Smooth muscle cell (in vitro differentiated cells): ENCODE data around the gene GFPT2. TPM values are rescaled to one million over a fixed set of nuclear protein-coding genes. Genes with fewer than 3 reads are reported as not detected.

ENCODE experiments used
- DNase-seq: peaks from one replicate; lab custom pipeline; 2025; ENCODE audit not compliant: unreplicated experiment; lab: John Stamatoyannopoulos, UW
- H2AFZ ChIP-seq: fragments of 200-600 bp; sonication (generic); 2 replicates; pipeline ENCODE4 v1.6.0; 2016; ENCODE audit warnings: antibody characterized with exemption, low read depth, mild to moderate bottlenecking
- H3F3A ChIP-seq: fragments of 200-600 bp; sonication (generic); 2 replicates; pipeline ENCODE4 v1.6.0; 2017; ENCODE audit warnings: antibody characterized with exemption, low read depth
- H3K27ac ChIP-seq: fragments of 200-600 bp; sonication (generic); 2 replicates; pipeline ENCODE4 v1.5.1; 2016; ENCODE audit warnings: low read depth, mild to moderate bottlenecking
- H3K27me3 ChIP-seq: fragments of 200-600 bp; sonication (generic); 2 replicates; pipeline ENCODE4 v1.6.1; 2016; ENCODE audit warnings: low read depth, mild to moderate bottlenecking
- H3K36me3 ChIP-seq: fragments of 200-600 bp; sonication (generic); 2 replicates; pipeline ENCODE4 v1.5.1; 2016; ENCODE audit warnings: low read depth
- H3K4me1 ChIP-seq: fragments of 200-600 bp; sonication (generic); 2 replicates; pipeline ENCODE4 v1.5.1; 2016; ENCODE audit warnings: low read depth
- H3K4me2 ChIP-seq: fragments of 200-600 bp; sonication (generic); 2 replicates; pipeline ENCODE4 v1.6.0; 2016; ENCODE audit warnings: mild to moderate bottlenecking
- H3K4me3 ChIP-seq: fragments of 200-600 bp; sonication (generic); 2 replicates; pipeline ENCODE4 v1.5.1; 2016; ENCODE audit warnings: mild to moderate bottlenecking
- H3K79me2 ChIP-seq: fragments of 200-600 bp; sonication (generic); 2 replicates; pipeline ENCODE4 v1.6.0; 2016; ENCODE audit warnings: low read depth, mild to moderate bottlenecking
- H3K9ac ChIP-seq: fragments of 200-600 bp; sonication (generic); 2 replicates; pipeline ENCODE4 v1.6.0; 2016; ENCODE audit warnings: low read depth
- H3K9me3 ChIP-seq: fragments of 200-600 bp; sonication (generic); replicated peaks from 2 replicates; pipeline ENCODE4 v1.5.1; 2016; ENCODE audit warnings: low read depth
- H4K20me1 ChIP-seq: fragments of 200-600 bp; sonication (generic); 2 replicates; pipeline ENCODE4 v1.6.0; 2016; ENCODE audit warnings: low read depth
- CTCF ChIP-seq: fragments of 200-600 bp; sonication (generic); IDR thresholded peaks from 2 replicates; pipeline ENCODE4 v1.5.1; 2017; ENCODE audit warnings: borderline replicate concordance, mild to moderate bottlenecking, antibody characterized with exemption; ENCODE audit not compliant: insufficient read depth, poor library complexity, severe bottlenecking
- WGBS: methylation state at CpG from one replicate; pipeline ENCODE4 v1.1.7; 2016; ENCODE audit warnings: low lambda C conversion rate; 5-methylcytosine and 5-hydroxymethylcytosine counted together
- polyA plus RNA-seq: library from polyadenylated mRNA; unstranded; fragments of >200 nt; fragmentation: Nextera tagmentation; extraction: Ambion mirVana; gene quantifications from 2 replicates; pipeline ENCODE4 v1.2.1, GENCODE V29; 2016
- total RNA-seq: library from RNA; depleted of rRNA; stranded (reverse); fragments of >200 nt; gene quantifications from 2 replicates; pipeline ENCODE4 v1.2.3, GENCODE V29; 2014

Gene GFPT2
- total and polyA plus RNA-seq, 2 experiments from 2014 or later: 137 to 243 TPM

DNA sequence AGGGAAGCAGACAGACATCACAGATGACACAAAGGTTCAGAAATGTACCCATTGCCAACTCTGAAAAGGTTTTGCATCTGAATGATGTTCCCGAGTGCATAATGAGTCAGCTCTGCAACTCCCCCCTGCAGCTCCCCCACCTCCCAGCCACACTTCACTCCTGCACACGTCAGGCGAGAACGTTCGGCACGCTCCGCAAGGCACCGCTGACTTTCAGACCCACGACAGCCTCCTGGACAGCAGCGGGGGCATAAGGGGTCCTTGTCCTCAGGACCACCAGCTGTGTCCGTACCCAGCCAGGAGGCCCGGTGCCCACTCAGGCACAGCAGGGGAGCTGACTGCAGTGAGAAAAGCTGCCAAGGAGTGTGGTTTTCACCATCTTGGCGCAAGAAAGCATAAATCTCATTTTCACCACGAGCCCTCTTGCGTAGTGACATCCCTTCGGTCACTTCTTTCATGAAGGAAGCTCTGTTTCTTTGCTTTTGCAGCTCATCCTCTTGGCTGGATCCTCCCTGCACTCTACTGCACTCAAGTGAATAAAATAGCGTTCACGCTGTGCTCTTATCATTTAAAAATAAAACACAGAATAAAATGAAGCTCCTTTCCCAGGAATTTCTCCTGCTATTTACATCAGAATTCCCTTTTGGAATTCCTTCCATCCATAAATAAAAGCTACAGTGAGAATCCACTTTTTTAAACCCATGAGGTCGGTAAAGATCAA, 9.9 kb downstream of the GFPT2 start:
- no peak overlapping the region for H2AFZ ChIP-seq
- H3K4me2 ChIP-seq: peak overlapping the region; percentile 77
- WGBS: 12% methylated on average over 19 of the region's 19 CpGs
- H3F3A ChIP-seq: peaks cover 22% of the 10 kb centered on the region
- no peak for TF ChIP-seq CTCF
- H3K27ac ChIP-seq: peak overlapping the region; percentile 89
- H4K20me1 ChIP-seq: peaks cover 99% of the 10 kb centered on the region
- H3K79me2 ChIP-seq: peaks cover 89% of the 10 kb centered on the region
- no peak overlapping the region for H3K4me3 ChIP-seq
- no peak for DNase-seq
- H3K9ac ChIP-seq: no peak overlapping the region
- H3K9me3 ChIP-seq: no peaks in the 10 kb centered on the region
- H3K4me1 ChIP-seq: peaks cover 26% of the 10 kb centered on the region
- no peaks in the 10 kb centered on the region for H3K36me3 ChIP-seq
- H3K27me3 ChIP-seq: no peaks in the 10 kb centered on the region

DNA sequence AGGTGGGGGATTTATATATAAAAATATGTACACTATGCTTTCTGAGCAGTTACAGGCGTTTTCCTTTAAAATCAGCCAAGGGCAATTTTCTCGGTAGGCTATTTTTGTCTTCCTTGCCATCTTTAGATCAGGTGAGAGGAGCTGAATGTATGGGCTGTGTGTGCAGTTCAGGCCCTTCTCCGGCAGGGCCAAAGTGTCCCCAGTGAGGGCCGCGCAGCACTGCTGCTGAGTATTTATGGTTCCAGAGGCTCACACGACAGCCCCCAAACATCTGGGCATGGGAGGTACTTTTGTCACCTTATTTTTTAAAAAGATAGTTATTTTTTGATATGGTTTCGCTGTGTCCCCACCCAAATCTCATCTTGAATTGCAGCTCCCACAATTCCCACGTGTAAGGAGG, 11.5 kb downstream of the GFPT2 start:
- no peak overlapping the region for H3K9ac ChIP-seq
- H2AFZ ChIP-seq: no peak overlapping the region
- H3K27ac ChIP-seq: peak overlapping the region; percentile 89
- no peak for TF ChIP-seq CTCF
- DNase-seq: no peak
- peaks cover 26% of the 10 kb centered on the region for H3K4me1 ChIP-seq
- no peak overlapping the region for H3K4me3 ChIP-seq
- H3K4me2 ChIP-seq: no peak overlapping the region
- H3K27me3 ChIP-seq: no peaks in the 10 kb centered on the region
- peaks cover 85% of the 10 kb centered on the region for H4K20me1 ChIP-seq
- WGBS: 88% methylated on average over 8 of the region's 8 CpGs
- peaks cover 32% of the 10 kb centered on the region for H3F3A ChIP-seq
- no peaks in the 10 kb centered on the region for H3K9me3 ChIP-seq
- H3K36me3 ChIP-seq: no peaks in the 10 kb centered on the region
- H3K79me2 ChIP-seq: peaks cover 86% of the 10 kb centered on the region

DNA sequence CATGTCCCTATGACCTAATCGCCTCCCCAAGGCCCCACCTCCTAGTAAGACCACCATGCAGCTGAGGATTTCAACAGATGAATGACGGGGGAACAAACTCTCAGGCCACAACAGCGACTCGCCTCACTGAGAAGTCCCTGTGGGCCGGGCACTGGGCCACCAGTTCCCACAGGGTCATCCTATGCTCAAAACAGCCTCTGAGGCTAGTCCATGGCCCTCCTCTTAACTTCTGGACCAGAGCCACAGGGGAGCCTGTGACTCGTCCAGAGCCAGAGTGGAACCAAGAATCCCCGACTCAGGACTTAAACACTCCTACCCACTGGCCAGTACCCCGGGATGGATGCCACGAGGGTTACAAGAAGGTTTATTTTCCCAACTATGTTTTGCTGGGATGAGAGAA, 12.3 kb downstream of the GFPT2 start:
- 79% methylated on average over 9 of the region's 9 CpGs for WGBS
- Histone ChIP-seq H3K27ac (peak overlapping the region; percentile 89), H3K9ac (no peak overlapping the region), H3K4me3 (no peak overlapping the region), H3K4me2 (no peak overlapping the region), H2AFZ (no peak overlapping the region), H3K27me3 (no peaks in the 10 kb centered on the region), H3K4me1 (peaks cover 26% of the 10 kb centered on the region), H4K20me1 (peaks cover 77% of the 10 kb centered on the region), H3F3A (peaks cover 40% of the 10 kb centered on the region), H3K79me2 (peaks cover 81% of the 10 kb centered on the region), H3K9me3 (no peaks in the 10 kb centered on the region), H3K36me3 (no peaks in the 10 kb centered on the region)
- no peak for DNase-seq
- no peak for TF ChIP-seq CTCF
